H9 (cell line): ENCODE data around the gene DSCAM. TPM values are rescaled to one million over a fixed set of nuclear protein-coding genes. Genes with fewer than 3 reads are reported as not detected.

Experiments used
- DNase-seq: peaks from one replicate; pipeline ENCODE4 v3.0.0-alpha.2; 2017
- H2AFZ ChIP-seq: one replicate; pipeline ENCODE4 v1.6.1; 2013; ENCODE audit warnings: mild to moderate bottlenecking, low read length, control low read depth, moderate library complexity
- H2AK5ac ChIP-seq: 2 replicates; pipeline ENCODE4 v1.6.1; 2013; ENCODE audit warnings: low read length, control low read depth, mixed read lengths; ENCODE audit not compliant: insufficient read length
- H2BK120ac ChIP-seq: one replicate; pipeline ENCODE4 v1.6.1; 2013; ENCODE audit warnings: low read depth, mild to moderate bottlenecking, low read length, control low read depth, inconsistent platforms; ENCODE audit not compliant: poor library complexity, severe bottlenecking
- H2BK12ac ChIP-seq: 2 replicates; pipeline ENCODE4 v1.6.1; 2013; ENCODE audit warnings: low read length, control low read depth, mixed read lengths, low read depth; ENCODE audit not compliant: insufficient read length
- H2BK15ac ChIP-seq: 2 replicates; pipeline ENCODE4 v1.6.1; 2013; ENCODE audit warnings: low read depth, low read length, control low read depth
- H2BK20ac ChIP-seq: one replicate; pipeline ENCODE4 v1.6.1; 2013; ENCODE audit warnings: low read depth, mild to moderate bottlenecking, low read length, control low read depth, inconsistent platforms; ENCODE audit not compliant: poor library complexity, severe bottlenecking
- H2BK5ac ChIP-seq: 2 replicates; pipeline ENCODE4 v1.6.1; 2013; ENCODE audit warnings: low read length, control low read depth, mixed read lengths; ENCODE audit not compliant: insufficient read length
- H3K14ac ChIP-seq: 2 replicates; pipeline ENCODE4 v1.6.1; 2013; ENCODE audit warnings: low read length, control low read depth; ENCODE audit not compliant: insufficient read depth
- H3K18ac ChIP-seq: 2 replicates; pipeline ENCODE4 v1.6.1; 2013; ENCODE audit warnings: low read depth, mild to moderate bottlenecking, mixed read lengths, low read length, control low read depth; ENCODE audit not compliant: insufficient read length
- H3K23ac ChIP-seq: 2 replicates; pipeline ENCODE4 v1.6.1; 2013; ENCODE audit warnings: low read length, control low read depth, mixed read lengths, low read depth; ENCODE audit not compliant: insufficient read length
- H3K23me2 ChIP-seq: 2 replicates; pipeline ENCODE4 v1.6.1; 2013; ENCODE audit warnings: low read depth, mild to moderate bottlenecking, mixed read lengths, low read length, control low read depth; ENCODE audit not compliant: insufficient read length, poor library complexity, severe bottlenecking
- H3K27ac ChIP-seq: 2 replicates; pipeline ENCODE4 v1.5.1; 2013; ENCODE audit warnings: low read length, control low read depth, mixed read lengths, low read depth; ENCODE audit not compliant: insufficient read length
- H3K27me3 ChIP-seq: 2 replicates; pipeline ENCODE4 v1.6.1; 2013; ENCODE audit warnings: low read length, control low read depth, inconsistent platforms; ENCODE audit not compliant: insufficient read depth
- H3K4ac ChIP-seq: 2 replicates; pipeline ENCODE4 v1.6.1; 2013; ENCODE audit warnings: low read depth, mild to moderate bottlenecking, control low read depth, inconsistent platforms, low read length, moderate library complexity
- H3K4me1 ChIP-seq: 2 replicates; pipeline ENCODE4 v1.6.1; 2013; ENCODE audit warnings: low read length, control low read depth, inconsistent platforms; ENCODE audit not compliant: insufficient read depth
- H3K4me2 ChIP-seq: 2 replicates; pipeline ENCODE4 v1.6.1; 2013; ENCODE audit warnings: low read length, control low read depth, mixed read lengths; ENCODE audit not compliant: insufficient read length, insufficient read depth
- H3K56ac ChIP-seq: 2 replicates; pipeline ENCODE4 v1.6.1; 2013; ENCODE audit warnings: low read depth, mild to moderate bottlenecking, mixed read lengths, low read length, control low read depth; ENCODE audit not compliant: insufficient read length
- H3K79me1 ChIP-seq: 2 replicates; pipeline ENCODE4 v1.6.1; 2013; ENCODE audit warnings: low read depth, mild to moderate bottlenecking, moderate library complexity, low read length, control low read depth, inconsistent platforms; ENCODE audit not compliant: insufficient read depth, poor library complexity, severe bottlenecking
- H3K79me2 ChIP-seq: 2 replicates; pipeline ENCODE4 v1.6.1; 2013; ENCODE audit warnings: low read length, control low read depth, inconsistent platforms; ENCODE audit not compliant: insufficient read depth
- H3K9ac ChIP-seq: 2 replicates; pipeline ENCODE4 v1.6.1; 2013; ENCODE audit warnings: low read length, control low read depth, mixed read lengths; ENCODE audit not compliant: insufficient read length; ENCODE audit errors: extremely low read depth
- H3K9me3 ChIP-seq: one replicate; pipeline ENCODE4 v1.6.1; 2013; ENCODE audit warnings: low read depth, low read length, inconsistent platforms; ENCODE audit not compliant: control insufficient read depth
- H3T11ph ChIP-seq: one replicate; pipeline ENCODE4 v1.6.1; 2013; ENCODE audit warnings: mild to moderate bottlenecking, low read length, control low read depth, inconsistent platforms
- H4K20me1 ChIP-seq: one replicate; pipeline ENCODE4 v1.6.1; 2013; ENCODE audit not compliant: control insufficient read depth, insufficient read length, insufficient read depth
- H4K5ac ChIP-seq: 2 replicates; pipeline ENCODE4 v1.6.1; 2013; ENCODE audit warnings: low read depth, mild to moderate bottlenecking, mixed read lengths, low read length, control low read depth; ENCODE audit not compliant: insufficient read length
- H4K8ac ChIP-seq: replicated peaks from 2 replicates; pipeline ENCODE4 v1.6.1; 2013; ENCODE audit warnings: low read length, control low read depth, mixed read lengths, low read depth; ENCODE audit not compliant: insufficient read length
- H4K91ac ChIP-seq: 2 replicates; pipeline ENCODE4 v1.6.1; 2013; ENCODE audit warnings: low read depth, mild to moderate bottlenecking, moderate library complexity, mixed read lengths, low read length, control low read depth; ENCODE audit not compliant: insufficient read length
- H3K27ac Mint-ChIP-seq, 3 experiments: 2 replicates in 2 of 3; 3 replicates in 1 of 3; pipeline ENCODE4 v1.8.0; 2020 to 2021; ENCODE audit warnings: mixed read lengths in 3 of 3, mild to moderate bottlenecking in 1 of 3, moderate library complexity in 1 of 3
- H3K27me3 Mint-ChIP-seq: 2 replicates; pipeline ENCODE4 v1.8.0; 2021; ENCODE audit warnings: low read depth, mild to moderate bottlenecking, moderate library complexity, mixed read lengths
- H3K36me3 Mint-ChIP-seq, 3 experiments: 2 replicates in 2 of 3; 3 replicates in 1 of 3; pipeline ENCODE4 v1.8.0; 2020 to 2021; ENCODE audit warnings: low read depth in 3 of 3, mixed read lengths in 3 of 3; ENCODE audit not compliant: insufficient read depth in 1 of 3
- H3K4me1 Mint-ChIP-seq, 2 experiments: 2 replicates each; pipeline ENCODE4 v1.8.0; 2020; ENCODE audit warnings: mixed read lengths in 2 of 2
- H3K4me3 Mint-ChIP-seq, 2 experiments: 2 replicates in 1 of 2; 3 replicates in 1 of 2; pipeline ENCODE4 v1.8.0; 2020 to 2021; ENCODE audit warnings: mild to moderate bottlenecking in 2 of 2, mixed read lengths in 2 of 2, moderate library complexity in 1 of 2
- H3K9me3 Mint-ChIP-seq, 2 experiments: 2 replicates in 1 of 2; 3 replicates in 1 of 2; pipeline ENCODE4 v1.8.0; 2020; ENCODE audit warnings: mild to moderate bottlenecking in 2 of 2, mixed read lengths in 2 of 2, moderate library complexity in 1 of 2
- WGBS: extraction: QIAGEN DNeasy Blood & Tissue Kit; methylation state at CpG from one replicate; pipeline ENCODE4 v1.1.7; 2013; ENCODE audit warnings: missing lambda C conversion rate, low lambda C conversion rate, mixed read lengths; ENCODE audit not compliant: insufficient read length; ENCODE audit errors: extremely low coverage; 5-methylcytosine and 5-hydroxymethylcytosine counted together
- total RNA-seq: library from RNA; stranded (reverse); gene quantifications from 2 replicates; pipeline ENCODE4 v1.2.1, GENCODE V29; 2021
- TF ChIP-seq, protein P1 (sequence below): fragments of 200-600 bp; sonication (generic); conservative IDR thresholded peaks from 3 replicates; pipeline ENCODE4 v1.8.0; 2021; ENCODE audit warnings: antibody characterized with exemption, mild to moderate bottlenecking

The DSCAM gene
- total RNA-seq, 1 experiment from 2014 or later = 0.17 TPM

DNA sequence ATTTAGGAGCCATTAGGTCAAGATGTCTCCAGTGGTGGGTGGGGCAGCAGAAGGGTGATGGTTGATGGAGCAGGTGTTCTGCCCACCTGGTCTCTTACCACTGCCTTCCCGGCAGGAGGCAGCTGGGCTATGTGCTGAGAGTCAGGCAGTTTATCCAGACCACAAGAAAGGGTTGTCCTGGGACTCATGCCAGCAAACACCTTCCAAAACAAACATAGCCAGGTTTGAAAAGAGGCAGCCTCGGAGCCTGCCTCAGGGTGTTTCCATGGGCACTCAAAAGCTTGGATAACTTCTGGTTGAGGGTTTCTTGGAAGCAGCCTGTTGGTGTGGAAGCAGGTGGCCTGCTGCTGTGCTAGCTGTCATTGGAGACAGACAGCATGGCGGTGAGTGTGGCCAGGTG, 792.6 kb downstream of the DSCAM start:
- DNase-seq = no peak
- no peaks in the 10 kb centered on the region for H3K36me3 Mint-ChIP-seq

More for the DNA sequence above, 792.6 kb downstream of the DSCAM start:
- no CpG with 5 or more reads among the region's 3 CpGs for WGBS
- Histone ChIP-seq H3K14ac (no peak overlapping the region), H4K8ac (no peak overlapping the region), H4K20me1 (no peaks in the 10 kb centered on the region), H3K27me3 (no peaks in the 10 kb centered on the region), H2BK5ac (no peak overlapping the region), H3K27ac (no peak overlapping the region), H4K5ac (no peak overlapping the region), H3K23ac (no peak overlapping the region), H3K56ac (no peak overlapping the region), H2AK5ac (no peak overlapping the region), H3K18ac (no peak overlapping the region), H3K9me3 (no peaks in the 10 kb centered on the region), H3K4me2 (no peak overlapping the region), H3K79me2 (no peaks in the 10 kb centered on the region), H3K23me2 (no peaks in the 10 kb centered on the region), H2BK12ac (no peak overlapping the region), H2AFZ (no peak overlapping the region), H4K91ac (no peak overlapping the region), H3K9ac (no peak overlapping the region), H2BK120ac (no peak overlapping the region), H2BK15ac (no peak overlapping the region), H3K4ac (no peak overlapping the region), H3K79me1 (no peaks in the 10 kb centered on the region), H2BK20ac (no peak overlapping the region), H3K4me1 (no peaks in the 10 kb centered on the region), H3T11ph (no peak overlapping the region)
- Mint-ChIP-seq H3K27me3 (no peaks in the 10 kb centered on the region), H3K4me1 (peaks cover 9 to 14% of the 10 kb centered on the region in 2 experiments), H3K9me3 (peaks cover 0 to 4% of the 10 kb centered on the region in 2 experiments; a peak in 2 of 5 replicates), H3K4me3 (no peak overlapping the region), H3K27ac (no peak overlapping the region)
- TF ChIP-seq, protein P1, sequence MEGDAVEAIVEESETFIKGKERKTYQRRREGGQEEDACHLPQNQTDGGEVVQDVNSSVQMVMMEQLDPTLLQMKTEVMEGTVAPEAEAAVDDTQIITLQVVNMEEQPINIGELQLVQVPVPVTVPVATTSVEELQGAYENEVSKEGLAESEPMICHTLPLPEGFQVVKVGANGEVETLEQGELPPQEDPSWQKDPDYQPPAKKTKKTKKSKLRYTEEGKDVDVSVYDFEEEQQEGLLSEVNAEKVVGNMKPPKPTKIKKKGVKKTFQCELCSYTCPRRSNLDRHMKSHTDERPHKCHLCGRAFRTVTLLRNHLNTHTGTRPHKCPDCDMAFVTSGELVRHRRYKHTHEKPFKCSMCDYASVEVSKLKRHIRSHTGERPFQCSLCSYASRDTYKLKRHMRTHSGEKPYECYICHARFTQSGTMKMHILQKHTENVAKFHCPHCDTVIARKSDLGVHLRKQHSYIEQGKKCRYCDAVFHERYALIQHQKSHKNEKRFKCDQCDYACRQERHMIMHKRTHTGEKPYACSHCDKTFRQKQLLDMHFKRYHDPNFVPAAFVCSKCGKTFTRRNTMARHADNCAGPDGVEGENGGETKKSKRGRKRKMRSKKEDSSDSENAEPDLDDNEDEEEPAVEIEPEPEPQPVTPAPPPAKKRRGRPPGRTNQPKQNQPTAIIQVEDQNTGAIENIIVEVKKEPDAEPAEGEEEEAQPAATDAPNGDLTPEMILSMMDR = no peak
